Suprapubic skin (tissue), 4 donors: ENCODE measurements around the gene HERPUD1. TPM values are rescaled to one million over a fixed set of nuclear protein-coding genes. Genes with fewer than 3 reads are reported as not detected.

Source experiments
- DNase-seq, 2 donors: peaks; one replicate each; pipeline ENCODE4 v3.0.0-alpha.2; 2019; ENCODE audit warnings: low spot score in 2 of 2
- H3K27ac ChIP-seq: fragments of 200-600 bp; sonication (generic); one replicate; pipeline ENCODE4 v1.5.1; 2019
- H3K27me3 ChIP-seq: fragments of 200-600 bp; sonication (generic); one replicate; pipeline ENCODE4 v1.5.1; 2019
- H3K36me3 ChIP-seq: fragments of 200-600 bp; sonication (generic); one replicate; pipeline ENCODE4 v1.5.1; 2019
- H3K4me1 ChIP-seq: fragments of 200-600 bp; sonication (generic); one replicate; pipeline ENCODE4 v1.5.1; 2019
- H3K4me3 ChIP-seq: fragments of 200-600 bp; sonication (generic); one replicate; pipeline ENCODE4 v1.5.1; 2019; ENCODE audit warnings: mild to moderate bottlenecking
- H3K9me3 ChIP-seq: fragments of 200-600 bp; sonication (generic); one replicate; pipeline ENCODE4 v1.5.1; 2019
- CTCF ChIP-seq, 2 donors: fragments of 200-600 bp in 1 of 2; fragments of 450-650 bp in 1 of 2; sonication (generic) in 1 of 2; IDR thresholded peaks; one replicate each; pipeline ENCODE4 v1.5.1; 2016 to 2019; ENCODE audit warnings: antibody characterized with exemption in 2 of 2, mild to moderate bottlenecking in 1 of 2, moderate library complexity in 1 of 2
- EP300 ChIP-seq: sonication (generic); formaldehyde crosslinking; IDR thresholded peaks from one replicate; pipeline ENCODE4 v1.6.1; 2017; ENCODE audit warnings: antibody characterized with exemption
- POLR2A ChIP-seq, 2 donors: fragments of 450-650 bp; IDR thresholded peaks; one replicate each; pipeline ENCODE4 v1.6.1; 2017; ENCODE audit warnings: antibody characterized with exemption in 2 of 2, mild to moderate bottlenecking in 2 of 2, moderate library complexity in 2 of 2
- POLR2AphosphoS5 ChIP-seq, 3 donors: sonication (generic); formaldehyde crosslinking; IDR thresholded peaks; one replicate each; pipeline ENCODE4 v1.6.1; 2017; ENCODE audit warnings: antibody characterized with exemption in 3 of 3
- WGBS: methylation state at CpG from one replicate; pipeline ENCODE4 v1.1.5; 2018; 5-methylcytosine and 5-hydroxymethylcytosine counted together
- total RNA-seq, 4 donors: library from RNA; depleted of rRNA; stranded (reverse); fragments of >200 nt; gene quantifications; one replicate each; pipeline ENCODE4 v1.1.0, GENCODE V29; 2016

HERPUD1 gene
- total RNA-seq, 4 donors from 2014 or later = 146 to 246 (median 160) TPM

GRCh38 chr16:56911771-56912571 lies 20.0 kb upstream of the HERPUD1 start:
- no peaks in the 10 kb centered on the region for H3K27me3 ChIP-seq
- 80% methylated on average over 22 of the region's 22 CpGs for WGBS
- no peaks in the 10 kb centered on the region for H3K9me3 ChIP-seq
- H3K27ac ChIP-seq = peak overlapping the region; percentile 51
- H3K4me1 ChIP-seq = peaks cover 43% of the 10 kb centered on the region
- H3K36me3 ChIP-seq = no peaks in the 10 kb centered on the region
- TF ChIP-seq EP300 = no peak
- no peak for TF ChIP-seq POLR2AphosphoS5 (IDR thresholded peaks at IDR 0.05)
- TF ChIP-seq POLR2A (IDR thresholded peaks at IDR 0.05) = no peak
- TF ChIP-seq CTCF (IDR thresholded peaks at IDR 0.05) = no peak
- DNase-seq = no peak
- no peak overlapping the region for H3K4me3 ChIP-seq

GRCh38 chr16:56912746-56913708 lies 18.9 kb upstream of the HERPUD1 start:
- Histone ChIP-seq H3K4me1 (peaks cover 48% of the 10 kb centered on the region), H3K9me3 (no peaks in the 10 kb centered on the region), H3K4me3 (no peak overlapping the region), H3K27me3 (no peaks in the 10 kb centered on the region), H3K27ac (no peak overlapping the region), H3K36me3 (no peaks in the 10 kb centered on the region)
- whole genome bisulfite sequencing = 83% methylated on average over 17 of the region's 18 CpGs
- TF ChIP-seq CTCF (IDR thresholded peaks at IDR 0.05) (no peak), POLR2A (IDR thresholded peaks at IDR 0.05) (no peak), EP300 (no peak), POLR2AphosphoS5 (IDR thresholded peaks at IDR 0.05) (no peak)
- DNase-seq = no peak

DNA sequence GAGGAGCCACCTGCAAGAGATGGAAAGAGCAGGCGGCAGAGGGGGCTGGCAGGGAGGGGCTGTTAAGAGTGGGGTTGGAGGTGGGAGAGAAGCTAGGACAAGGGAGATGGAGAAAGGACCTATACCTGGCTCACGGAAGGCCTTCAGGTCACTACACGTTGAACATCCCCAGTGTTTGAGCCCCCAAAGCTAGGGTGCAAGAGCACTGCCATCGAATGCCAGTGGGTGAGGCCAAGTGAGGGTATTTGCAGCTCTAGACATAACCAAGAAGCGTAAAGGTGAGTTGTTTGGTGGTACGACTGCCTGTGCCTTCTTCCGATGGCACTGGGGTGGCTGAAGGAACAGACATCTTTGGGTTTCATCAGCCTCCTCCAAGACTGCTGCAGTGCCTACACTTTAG lies 17.0 kb upstream of the HERPUD1 start:
- no peak for TF ChIP-seq CTCF (IDR thresholded peaks at IDR 0.05)
- no peak for TF ChIP-seq POLR2A (IDR thresholded peaks at IDR 0.05)
- no peak for TF ChIP-seq EP300
- no peak for TF ChIP-seq POLR2AphosphoS5 (IDR thresholded peaks at IDR 0.05)
- Histone ChIP-seq H3K9me3 (no peaks in the 10 kb centered on the region), H3K27me3 (no peaks in the 10 kb centered on the region), H3K27ac (no peak overlapping the region), H3K4me1 (peaks cover 45% of the 10 kb centered on the region), H3K36me3 (no peaks in the 10 kb centered on the region), H3K4me3 (no peak overlapping the region)
- 93% methylated on average over 7 of the region's 7 CpGs for WGBS
- DNase-seq = no peak

GRCh38 chr16:56915336-56916119 lies 16.4 kb upstream of the HERPUD1 start:
- Histone ChIP-seq H3K27me3 (no peaks in the 10 kb centered on the region), H3K9me3 (no peaks in the 10 kb centered on the region), H3K4me1 (peaks cover 42% of the 10 kb centered on the region), H3K4me3 (no peak overlapping the region), H3K36me3 (no peaks in the 10 kb centered on the region), H3K27ac (no peak overlapping the region)
- TF ChIP-seq POLR2A (IDR thresholded peaks at IDR 0.05) = no peak
- TF ChIP-seq EP300 = no peak
- TF ChIP-seq POLR2AphosphoS5 (IDR thresholded peaks at IDR 0.05) = no peak
- no peak for TF ChIP-seq CTCF (IDR thresholded peaks at IDR 0.05)
- 65% methylated on average over 13 of the region's 13 CpGs for WGBS
- DNase-seq = no peak
